Activated naive CD4-positive, alpha-beta T cell (primary cell): ENCODE results near the gene ST8SIA6.
A peak's percentile ranks its signal among the peaks of the same experiment; 100 is the strongest.
"Not testable (repeated sequence)": the region's sequence is repeated elsewhere in the genome, so short reads cannot be mapped to it uniquely, and the experiment has no call there.

Experiments
- DNase-seq, 4 experiments: peaks; one replicate each; lab custom pipeline; 2025; lab: John Stamatoyannopoulos, UW

The ST8SIA6 gene

DNA sequence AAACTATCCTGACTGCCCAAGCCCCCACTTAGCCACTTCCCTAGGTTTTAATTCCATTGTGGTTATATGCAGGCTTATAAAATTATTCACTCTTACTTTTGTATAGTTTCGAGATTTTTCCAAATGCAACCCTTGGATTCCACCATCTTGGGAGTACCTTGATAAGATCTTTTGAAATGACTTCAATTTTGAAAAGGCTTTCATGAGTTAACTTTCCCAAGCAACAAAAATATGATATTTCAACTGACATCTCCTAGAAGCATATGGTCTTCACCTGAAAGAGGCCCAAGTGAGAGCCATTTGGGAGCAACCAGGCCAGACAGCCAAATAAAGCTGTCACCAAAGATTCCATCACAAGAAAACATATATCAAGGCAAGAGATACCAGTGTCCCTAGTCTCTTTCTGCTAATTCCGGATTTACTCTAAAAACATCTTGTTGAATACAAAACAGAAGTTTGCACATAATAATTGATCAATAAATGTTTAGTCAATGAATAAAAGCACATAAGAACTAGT, 1.7 kb upstream of the ST8SIA6 start:
- no peak for DNase-seq

DNA sequence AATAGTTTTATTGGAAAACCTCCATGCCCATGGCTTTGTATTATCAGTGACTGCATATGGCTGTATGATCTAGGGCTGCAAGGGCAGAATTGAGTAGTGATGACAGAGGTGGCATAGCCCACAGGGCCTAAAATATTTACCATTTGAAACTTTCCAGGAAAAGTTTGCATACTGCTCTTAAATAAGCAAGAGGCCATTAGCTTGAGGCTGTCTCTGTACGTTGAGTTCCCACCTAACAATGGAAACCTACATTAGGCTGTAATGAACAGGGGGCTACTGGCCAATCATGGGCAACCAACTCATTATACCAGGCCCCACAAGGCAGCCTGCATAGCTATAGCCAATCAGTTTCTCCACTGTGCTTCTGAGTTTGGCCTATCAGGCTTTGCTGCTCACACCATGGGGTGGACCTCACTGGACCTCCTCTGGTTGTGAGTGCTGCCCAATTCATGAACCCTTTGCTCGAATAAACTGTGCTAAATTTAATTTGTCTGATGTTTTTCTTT, 673 bp upstream of the ST8SIA6 start:
- no peak for DNase-seq

DNA sequence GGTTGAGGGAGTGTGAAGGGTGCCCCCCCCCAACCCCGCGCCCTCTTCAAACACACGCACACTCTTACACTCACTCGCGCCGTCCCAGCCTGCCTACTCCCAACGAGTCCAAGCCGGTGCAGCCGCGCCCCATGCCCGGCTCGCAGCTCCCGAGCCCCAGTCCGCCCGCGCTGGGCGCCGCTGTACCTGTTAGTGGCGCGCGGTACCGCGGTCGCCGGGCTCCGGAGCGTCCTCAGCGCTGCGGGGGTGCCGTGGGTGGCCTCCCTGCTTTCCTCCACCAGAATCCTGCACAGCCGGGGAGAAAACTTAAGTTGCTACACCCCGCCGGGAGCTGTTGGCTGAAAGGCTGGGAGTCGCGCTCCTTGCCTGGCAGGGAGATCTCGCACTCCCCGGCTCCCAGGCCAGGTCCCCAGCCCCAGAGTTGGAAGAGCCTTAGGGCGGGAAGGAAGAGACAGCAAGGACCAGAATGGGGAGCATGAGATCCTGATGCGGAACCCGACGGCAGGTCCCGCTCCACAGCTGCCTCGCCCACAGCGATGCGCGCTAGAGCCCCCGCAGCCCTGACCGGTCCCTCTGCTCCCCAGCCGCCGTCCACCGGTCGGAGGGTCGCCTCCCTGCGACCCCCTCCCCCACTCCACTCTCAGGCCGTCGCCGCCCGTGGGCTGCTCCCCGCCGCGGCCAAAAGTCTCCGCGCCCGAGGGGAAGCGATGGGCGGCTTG, 863 bp downstream of the ST8SIA6 start:
- peak in 3 of 4 experiments; percentile 1 to 16 (median 4) for DNase-seq

DNA sequence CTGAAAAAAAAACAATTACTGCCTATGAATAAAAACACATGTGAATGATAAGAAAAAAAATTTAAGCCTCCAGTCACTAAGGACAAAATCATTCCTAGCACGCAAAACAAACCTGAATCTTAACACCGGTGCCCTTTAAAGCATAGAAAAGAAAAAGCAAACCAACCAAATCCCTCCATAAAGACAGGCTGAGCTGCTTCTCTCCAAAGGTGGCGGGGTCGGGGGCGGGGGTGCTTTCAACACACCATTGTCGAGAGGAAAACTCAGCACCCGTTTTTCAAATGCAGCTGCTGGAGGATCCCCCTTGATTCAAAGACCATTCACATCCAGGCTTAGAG, 1.4 kb downstream of the ST8SIA6 start:
- no peak for DNase-seq

DNA sequence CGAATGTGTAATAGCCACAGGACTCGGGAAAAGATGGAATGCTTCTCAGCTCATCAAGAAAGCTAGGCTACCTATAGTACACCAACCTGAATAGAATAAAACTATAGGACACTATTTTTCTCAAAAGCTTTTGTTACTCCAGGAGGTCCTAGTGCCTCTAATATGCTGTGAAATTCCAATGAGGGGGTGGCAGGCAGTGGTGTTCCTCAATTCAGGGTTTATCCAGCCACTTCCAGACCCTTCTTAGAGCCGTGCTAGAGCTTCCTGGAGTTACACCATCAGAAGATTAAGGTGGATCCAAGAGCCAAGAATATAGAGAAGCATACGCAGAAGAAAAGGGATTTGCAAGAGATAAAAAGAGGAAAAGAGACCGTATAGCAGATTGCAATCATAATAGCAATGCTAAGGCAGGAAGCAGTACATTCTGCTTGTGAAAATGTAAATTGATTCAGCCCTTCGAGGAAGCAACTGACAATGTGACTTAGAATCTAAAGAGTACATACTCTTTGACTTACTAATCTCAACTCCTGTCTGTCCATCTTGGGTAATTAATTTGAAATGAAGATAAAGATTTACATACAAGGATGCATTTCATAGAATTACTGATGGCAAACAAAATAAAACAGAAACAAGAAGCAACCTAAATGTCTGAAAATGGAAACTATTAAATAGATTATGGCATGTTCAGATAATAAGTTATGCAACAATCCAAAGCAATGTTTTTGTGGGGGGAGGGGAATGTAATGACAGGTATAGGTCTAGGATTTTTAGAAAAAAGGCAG, 2.1 kb downstream of the ST8SIA6 start:
- no peak for DNase-seq

DNA sequence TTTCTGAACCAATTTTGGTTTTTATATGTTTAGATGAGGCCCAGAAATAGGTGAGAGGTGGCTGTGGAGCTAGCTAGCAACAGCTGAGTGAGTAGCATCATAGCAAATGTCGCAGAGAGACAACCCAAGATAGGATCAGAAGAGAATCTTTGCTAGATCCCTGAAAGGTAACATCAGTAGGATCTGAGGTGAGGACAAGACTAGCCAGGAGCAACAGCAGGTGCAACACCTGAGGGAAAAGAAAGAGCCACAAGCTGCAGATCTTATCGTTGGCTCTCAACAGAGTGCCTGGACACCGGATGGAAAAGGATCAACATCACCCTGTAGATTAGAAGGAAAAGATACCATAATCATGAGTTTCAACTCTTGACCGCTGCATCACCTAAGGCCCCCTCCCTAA, 4.4 kb downstream of the ST8SIA6 start:
- DNase-seq = no peak

DNA sequence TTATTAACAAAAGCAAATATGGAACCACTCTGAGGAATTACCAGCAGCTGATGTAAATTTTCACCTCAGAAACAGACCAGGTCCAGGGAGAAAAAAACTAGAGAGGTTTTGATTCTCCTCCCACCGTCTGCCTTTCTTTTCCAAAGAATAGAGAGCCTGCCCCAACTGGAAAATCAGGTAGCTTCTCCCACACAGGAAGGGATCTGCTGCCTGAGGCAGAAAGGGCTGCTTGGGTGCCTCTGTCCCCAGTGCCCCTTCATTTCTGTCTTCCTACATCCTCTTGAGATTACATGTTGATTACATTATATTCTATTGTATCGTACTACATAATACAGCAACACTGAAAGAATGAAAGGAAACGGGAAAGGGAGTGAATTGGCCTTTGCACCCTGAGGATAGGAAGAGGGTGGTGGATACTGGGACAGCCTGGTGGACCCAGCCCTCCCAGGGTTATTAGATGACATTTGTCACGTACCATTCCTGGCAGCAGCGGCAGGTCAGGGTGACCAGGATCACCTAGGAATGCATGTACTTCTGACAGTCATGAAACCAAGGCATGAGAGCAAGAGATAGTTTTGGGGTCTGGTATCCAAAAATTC, 8.9 kb downstream of the ST8SIA6 start:
- DNase-seq = no peak

DNA sequence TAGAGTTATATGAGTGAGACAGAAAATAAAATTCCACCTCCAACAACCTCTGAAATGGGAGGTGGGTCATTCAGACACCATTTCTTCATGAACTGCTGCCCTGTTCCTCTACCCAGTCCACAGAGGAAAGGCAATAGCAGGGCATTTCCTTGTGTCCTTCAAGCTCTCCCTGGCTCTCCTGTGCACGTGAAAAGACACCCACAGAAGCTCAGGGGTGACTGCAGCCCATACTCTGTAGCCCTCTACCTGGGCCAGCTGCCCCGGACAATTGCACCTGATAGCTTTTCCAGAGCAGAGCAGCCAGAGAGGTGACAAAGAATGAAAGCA, 10.0 kb downstream of the ST8SIA6 start:
- no peak for DNase-seq

DNA sequence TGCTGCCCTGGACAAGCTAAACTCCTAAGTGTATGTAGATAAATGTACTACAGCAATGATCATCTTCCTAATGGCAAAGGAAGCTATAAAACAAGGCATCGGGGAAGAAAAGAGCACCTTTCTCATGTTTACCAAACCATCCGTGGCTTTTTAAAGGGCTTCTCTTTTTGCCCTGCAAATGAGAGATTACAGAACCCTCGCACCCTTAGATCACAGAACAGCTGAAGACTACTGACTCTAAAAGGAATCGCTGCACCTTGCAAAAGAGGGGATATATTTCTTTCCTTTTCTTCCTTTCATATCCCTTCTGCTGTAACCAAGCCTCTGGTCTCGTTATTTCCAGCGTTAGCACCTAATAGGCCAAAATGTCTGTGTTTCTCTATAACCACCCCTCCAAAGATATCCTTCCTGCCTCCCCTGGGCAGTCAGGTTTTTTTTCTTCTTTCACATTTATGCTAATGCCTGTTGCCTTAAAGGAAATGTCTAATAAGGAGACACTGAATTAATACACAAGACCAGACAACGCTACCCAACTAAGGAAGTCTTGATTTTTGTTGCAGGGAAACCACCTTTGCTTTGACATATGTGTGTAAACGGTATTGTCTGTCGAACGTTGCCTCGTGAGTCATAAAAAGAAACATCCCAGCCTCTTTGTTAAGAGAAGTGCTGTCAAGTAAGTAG, 10.5 kb downstream of the ST8SIA6 start:
- DNase-seq = no peak

DNA sequence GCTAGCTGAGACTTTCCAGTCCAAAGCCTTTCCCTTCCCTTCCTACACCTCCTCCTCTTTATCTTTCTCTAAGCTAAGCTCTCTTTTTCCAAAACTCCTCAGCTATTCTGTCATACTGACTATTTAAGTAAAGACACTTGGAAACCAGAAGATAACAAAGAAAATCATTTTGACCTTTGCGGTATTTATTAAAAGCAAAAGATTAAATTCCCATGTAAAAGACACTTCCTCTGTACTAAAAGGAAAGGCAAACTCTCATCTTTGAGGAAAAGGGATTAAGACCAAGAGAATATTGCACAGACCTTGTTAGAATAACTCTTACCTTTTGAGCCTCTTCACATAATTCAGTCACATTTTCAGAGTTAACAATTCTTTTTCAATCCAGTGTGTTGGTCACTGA, 15.8 kb downstream of the ST8SIA6 start:
- no peak for DNase-seq

DNA sequence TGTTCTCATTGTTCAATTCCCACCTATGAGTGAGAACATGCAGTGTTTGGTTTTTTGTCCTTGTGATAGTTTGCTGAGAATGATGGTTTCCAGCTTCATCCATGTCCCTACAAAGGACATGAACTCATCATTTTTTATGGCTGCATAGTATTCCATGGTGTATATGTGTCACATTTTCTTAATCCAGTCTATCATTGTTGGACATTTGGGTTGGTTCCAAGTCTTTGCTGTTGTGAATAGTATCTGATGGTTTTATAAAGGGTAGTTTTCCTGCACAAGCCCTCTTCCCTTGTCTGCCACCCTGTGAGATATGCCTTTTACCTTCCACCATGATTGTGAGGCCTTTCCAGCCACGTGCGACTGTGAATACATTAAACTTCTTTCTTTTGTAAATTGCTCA, 17.8 kb downstream of the ST8SIA6 start:
- DNase-seq = not testable (repeated sequence)

DNA sequence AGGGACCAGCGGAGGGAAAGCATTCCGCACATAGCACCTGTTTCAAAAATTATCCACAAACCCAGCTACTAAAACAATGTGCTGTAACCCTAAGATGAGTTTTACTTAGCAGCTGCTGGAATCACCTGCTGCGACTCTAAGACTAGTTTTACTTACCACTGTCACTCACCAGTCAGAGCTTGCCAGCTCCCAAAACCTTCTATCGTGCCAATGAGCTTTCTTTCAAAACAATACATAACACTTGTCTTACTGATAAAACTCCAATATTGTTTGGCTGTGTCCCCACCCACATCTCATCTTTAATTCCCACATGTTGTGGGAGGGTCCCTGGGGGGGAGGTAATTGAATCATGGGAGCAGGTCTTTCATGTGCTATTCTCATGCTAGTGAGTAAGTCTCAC, 18.4 kb downstream of the ST8SIA6 start:
- no peak for DNase-seq

DNA sequence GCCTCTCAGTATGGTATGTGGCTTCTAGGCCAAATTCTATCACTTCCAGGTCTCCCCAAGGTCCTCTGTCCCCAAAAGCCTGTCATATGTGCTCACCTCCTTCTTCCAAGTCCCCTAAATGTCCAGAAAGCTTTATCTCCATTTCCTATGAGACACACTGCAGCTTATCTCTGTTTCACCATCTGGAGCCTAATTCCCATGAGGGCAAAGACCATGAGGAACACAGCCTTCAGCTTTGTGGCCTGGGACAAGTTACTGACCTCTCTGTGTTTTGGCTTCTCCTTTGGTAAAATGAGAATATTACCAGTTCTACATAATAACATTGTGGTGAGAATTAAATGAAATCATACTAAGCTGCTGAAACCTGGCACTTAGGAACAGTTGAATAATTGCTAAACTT, 19.2 kb downstream of the ST8SIA6 start:
- DNase-seq = no peak

DNA sequence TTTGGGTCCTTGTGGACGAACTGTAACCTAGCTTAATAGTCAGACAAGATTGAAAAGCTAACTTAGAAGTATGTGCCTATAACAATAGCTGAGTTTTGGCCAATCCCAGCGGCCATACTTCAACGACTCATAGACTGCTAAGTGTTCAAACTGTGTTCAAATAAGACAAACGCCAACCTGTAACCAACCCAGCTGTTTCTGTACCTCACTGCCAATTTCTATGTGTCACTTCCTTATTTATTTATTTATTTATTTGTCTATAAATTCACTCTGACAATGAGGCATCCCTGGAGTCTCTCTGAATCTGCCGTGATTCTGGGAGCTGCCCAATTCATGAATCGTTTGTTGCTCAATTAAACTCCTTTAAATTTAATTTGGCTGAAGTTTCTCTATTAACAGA, 21.7 kb downstream of the ST8SIA6 start:
- no peak for DNase-seq

DNA sequence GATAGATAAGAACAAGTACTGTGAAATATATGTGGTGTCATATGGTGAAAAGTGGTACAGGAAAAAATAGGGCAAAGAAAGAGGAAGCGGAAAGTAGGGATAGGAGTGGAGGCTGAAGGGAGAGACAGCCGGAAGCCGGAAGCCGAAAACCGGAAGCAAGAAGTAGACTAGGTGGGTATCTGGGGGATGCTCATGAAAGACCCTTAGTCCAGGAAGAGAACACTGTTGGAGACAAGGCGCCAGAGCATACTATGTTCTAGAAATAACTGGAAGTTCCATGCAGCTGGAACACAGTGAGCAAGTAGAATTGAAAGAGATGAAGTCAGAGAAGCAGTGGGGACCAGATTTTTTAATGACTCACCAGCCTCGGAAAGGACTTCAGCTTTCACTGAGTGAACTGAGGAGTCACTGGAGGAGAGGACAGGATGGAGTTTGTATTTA, 22.5 kb downstream of the ST8SIA6 start:
- no peak for DNase-seq

DNA sequence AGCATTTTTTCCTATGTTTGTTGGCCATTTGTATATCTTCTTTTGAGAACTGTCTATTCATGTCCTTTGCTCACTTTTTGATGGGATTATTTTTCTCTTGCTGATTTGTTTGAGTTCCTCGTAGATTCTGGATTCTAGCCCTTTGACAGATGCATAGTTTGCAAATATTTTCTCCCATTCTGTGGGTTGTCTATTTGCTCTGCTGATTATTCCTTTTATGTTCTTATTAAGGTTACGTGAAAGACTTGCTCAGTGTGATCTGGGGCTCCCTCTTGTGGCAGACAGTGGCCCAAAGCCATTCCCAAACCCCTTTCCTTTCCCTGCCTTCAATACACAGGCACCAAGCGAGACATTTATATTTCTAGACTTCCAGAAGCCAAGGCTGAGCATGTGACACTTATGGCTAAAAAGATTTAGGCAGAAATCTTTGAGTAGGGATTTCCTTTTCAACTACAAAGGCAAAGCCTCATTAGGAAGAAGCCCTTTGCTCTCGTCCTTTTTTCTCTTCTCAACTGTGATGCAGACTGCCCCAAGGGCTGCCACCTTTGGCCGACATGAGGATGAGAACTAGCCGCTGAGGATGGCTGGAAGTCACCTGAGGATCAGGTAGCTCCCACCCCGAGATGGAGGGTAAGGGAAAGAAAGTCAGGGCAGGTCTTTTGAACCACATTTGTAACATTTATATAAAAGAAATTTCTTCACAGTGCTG, 23.6 kb downstream of the ST8SIA6 start:
- DNase-seq = peak in 2 of 4 experiments; percentile 10 to 47

DNA sequence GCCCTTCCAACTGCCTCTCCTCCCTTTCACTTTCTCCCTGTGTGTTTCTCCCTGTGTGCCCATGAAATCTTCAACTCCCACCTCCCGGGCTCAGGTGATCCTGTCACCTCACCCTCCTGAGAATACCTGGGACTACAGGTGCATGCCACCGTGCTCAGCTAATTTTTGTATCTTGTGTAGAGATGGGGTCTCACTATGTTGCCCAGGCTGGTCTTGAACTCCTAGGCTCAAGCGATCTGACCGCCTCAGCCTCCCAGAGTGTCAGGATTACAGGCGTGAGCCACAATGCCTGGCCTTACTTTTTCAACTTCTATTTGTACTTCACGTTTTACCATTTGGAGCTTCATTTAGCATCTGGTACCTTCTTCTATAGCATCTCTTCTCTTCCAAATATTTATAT, 24.9 kb downstream of the ST8SIA6 start:
- no peak for DNase-seq

DNA sequence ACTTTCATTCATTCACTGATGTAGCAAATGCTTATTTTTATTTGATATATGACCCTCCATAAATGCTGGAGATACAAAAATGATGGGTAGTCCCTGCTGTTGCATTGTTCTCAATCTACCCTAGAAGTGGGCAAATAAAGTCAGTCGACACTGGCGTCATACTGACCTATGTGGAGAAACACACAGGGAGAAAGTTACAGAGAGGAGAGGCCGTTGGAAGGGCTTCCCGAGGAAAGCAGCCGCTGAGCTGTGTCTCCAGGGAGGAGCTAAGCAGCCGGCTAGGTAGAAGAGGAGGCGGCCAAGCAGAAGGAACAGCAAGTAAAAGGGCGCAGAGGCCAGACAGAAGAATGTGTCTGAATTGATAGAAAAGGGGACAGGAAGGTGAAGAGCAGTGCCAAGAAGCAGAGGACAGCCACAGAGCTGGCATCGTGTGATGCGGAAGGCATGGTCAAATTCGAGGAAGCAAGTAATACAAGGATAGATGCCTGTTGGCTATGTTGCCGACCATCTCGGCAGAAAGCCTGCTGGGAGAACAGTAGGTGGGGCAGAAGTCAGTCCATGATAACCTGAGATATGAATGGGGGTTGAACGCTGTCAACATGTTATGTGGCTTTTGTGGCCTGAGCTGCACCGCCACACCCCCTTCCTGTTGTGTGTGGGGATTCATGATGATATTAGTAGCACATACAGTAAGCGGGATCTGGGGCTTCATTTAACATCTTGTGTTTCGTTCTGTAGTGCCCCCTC, 25.9 kb downstream of the ST8SIA6 start:
- DNase-seq = peak; percentile 8 to 57 (median 32)

DNA sequence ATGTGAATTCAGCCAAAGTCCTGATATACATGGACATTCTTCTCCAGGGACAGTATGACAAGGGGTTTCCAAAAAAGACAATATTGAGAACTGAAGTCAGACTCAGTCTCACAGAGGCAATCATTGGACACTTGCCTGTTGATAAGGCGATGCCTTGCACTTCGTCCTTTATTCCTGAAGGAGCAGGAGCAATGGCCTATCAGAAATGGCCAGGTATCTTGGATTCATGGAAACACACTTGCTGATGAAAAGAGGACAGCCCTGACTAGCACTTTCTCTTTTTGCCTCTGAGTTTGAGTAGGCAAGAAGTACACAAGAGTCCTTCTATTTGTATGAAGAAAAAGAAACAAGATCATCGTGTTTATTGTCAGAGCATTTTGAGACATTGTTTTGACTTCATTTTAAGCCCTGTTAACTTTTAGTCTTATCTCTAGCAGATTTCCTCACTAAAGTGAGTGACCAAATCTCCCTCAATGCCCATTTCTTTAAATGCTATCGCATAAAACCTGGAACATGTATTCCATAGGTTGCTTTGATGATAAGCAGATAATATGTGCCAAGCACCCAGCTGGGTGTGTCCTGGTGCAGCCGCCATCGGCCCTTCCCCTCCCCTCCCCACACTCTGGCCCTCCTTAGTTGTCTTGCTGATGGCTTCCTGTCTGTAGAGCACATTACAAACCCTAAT, 26.6 kb downstream of the ST8SIA6 start:
- DNase-seq = no peak

DNA sequence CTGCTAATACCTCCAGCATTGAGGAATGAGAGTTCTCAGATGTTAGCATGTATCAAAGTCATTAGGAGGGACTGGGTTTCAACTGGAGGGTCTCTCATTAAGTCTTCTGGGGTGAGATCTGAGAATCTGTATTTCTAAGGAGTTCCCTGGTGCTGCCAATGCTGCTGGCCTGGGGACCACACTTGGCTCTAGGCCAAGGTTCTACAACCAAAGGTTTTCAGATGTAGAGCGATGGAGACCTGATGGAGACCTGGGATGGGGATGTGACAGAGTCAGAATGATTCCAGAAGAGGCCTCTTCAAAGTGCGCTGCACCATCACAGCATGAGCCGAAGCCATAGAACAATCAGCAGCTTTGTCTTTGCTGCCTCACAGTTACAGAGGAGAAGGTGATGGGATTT, 27.2 kb downstream of the ST8SIA6 start:
- DNase-seq = no peak
